Panc1 (cell line): ENCODE measurements around the gene ZNF778. TPM values are rescaled to one million over a fixed set of nuclear protein-coding genes. Genes with fewer than 3 reads are reported as not detected.

Experiments used
- ATAC-seq: fragments of 200-7000 bp; cut with Tn5 transposase; 2 replicates; pipeline ENCODE4 v1.9.1; 2020; ENCODE audit warnings: mild to moderate bottlenecking, moderate library complexity
- BruUV-seq: library from RNA; stranded (reverse); fragments of 400-500 nt; replicated peaks from 2 replicates; lab custom pipeline; 2021; lab: Mats Ljungman, UMichigan
- CTCF ChIA-PET: fragments of 300-600 bp; sonication (Branson Sonifier 250); formaldehyde crosslinking; loops from one replicate; lab custom pipeline; 2022; ENCODE audit warnings: antibody characterized with exemption; lab: Charles Lee
- POLR2A ChIA-PET: fragments of 300-600 bp; sonication (Branson Sonifier 250); formaldehyde crosslinking; loops from one replicate; lab custom pipeline; 2022; ENCODE audit warnings: antibody characterized with exemption; lab: Charles Lee
- DNase-seq: peaks from one replicate; pipeline ENCODE4 v3.0.0-alpha.2; 2010; ENCODE audit warnings: low read depth, low spot score
- H3K27ac ChIP-seq: 2 replicates; pipeline ENCODE4 v1.5.1; 2011; ENCODE audit warnings: mild to moderate bottlenecking, low read length, inconsistent platforms
- H3K27me3 ChIP-seq: fragments of 200-500 bp; sonication (Bioruptor generic); 2 replicates; pipeline ENCODE4 v1.6.0; 2014; ENCODE audit warnings: low read length, inconsistent platforms; ENCODE audit not compliant: control insufficient read depth, insufficient read depth
- H3K36me3 ChIP-seq: fragments of 200-500 bp; sonication (Bioruptor generic); 2 replicates; pipeline ENCODE4 v1.5.1; 2014; ENCODE audit warnings: inconsistent platforms, mild to moderate bottlenecking, low read length, moderate library complexity; ENCODE audit not compliant: control insufficient read depth, insufficient read depth
- H3K4me1 ChIP-seq: 2 replicates; pipeline ENCODE4 v1.5.1; 2011; ENCODE audit warnings: inconsistent platforms, mild to moderate bottlenecking, low read length, moderate library complexity; ENCODE audit not compliant: control insufficient read depth, insufficient read depth
- H3K4me3 ChIP-seq, 2 experiments: 2 replicates each; pipeline ENCODE4 v1.5.1; 2011 to 2012; ENCODE audit warnings: low read depth in 2 of 2, low read length in 2 of 2, mild to moderate bottlenecking in 2 of 2, inconsistent platforms in 1 of 2, moderate library complexity in 1 of 2
- H3K9me3 ChIP-seq: fragments of 200-500 bp; sonication (Bioruptor generic); 2 replicates; pipeline ENCODE4 v1.5.1; 2014; ENCODE audit warnings: low read depth, mild to moderate bottlenecking, inconsistent platforms, low read length, moderate library complexity; ENCODE audit not compliant: control insufficient read depth, insufficient read depth
- CTCF ChIP-seq: fragments of 450-650 bp; IDR thresholded peaks from 2 replicates; pipeline ENCODE4 v1.5.1; 2017; ENCODE audit warnings: mild to moderate bottlenecking
- POLR2AphosphoS5 ChIP-seq: IDR thresholded peaks from 2 replicates; pipeline ENCODE4 v1.6.1; 2012; ENCODE audit warnings: mild to moderate bottlenecking, low read depth, low read length, moderate library complexity
- REST ChIP-seq, 2 experiments: IDR thresholded peaks; 2 replicates each; pipeline ENCODE4 v1.6.1; 2011 to 2012; ENCODE audit warnings: low read depth in 2 of 2, control low read depth in 1 of 2, low read length in 1 of 2, mild to moderate bottlenecking in 1 of 2, moderate library complexity in 1 of 2; ENCODE audit not compliant: insufficient read depth in 1 of 2
- SIN3A ChIP-seq: IDR thresholded peaks from 2 replicates; pipeline ENCODE4 v1.6.1; 2012; ENCODE audit warnings: low read depth, mild to moderate bottlenecking, low read length, moderate library complexity, borderline replicate concordance; ENCODE audit not compliant: insufficient read depth
- TCF7L2 ChIP-seq: IDR thresholded peaks from 2 replicates; pipeline ENCODE4 v1.6.1; 2011; ENCODE audit warnings: mild to moderate bottlenecking, low read depth, low read length, inconsistent platforms
- in situ Hi-C: cut with HindIII; loops from 2 replicates; pipeline ENCODE4 v1.10.0; 2016; ENCODE audit warnings: low sequenced_read_pairs, low pct_unique_long_range_greater_than_20kb
- intact Hi-C: fragments of 100-400 bp; cut with micrococcal nuclease; formaldehyde crosslinking; loops from one replicate; pipeline ENCODE4 v1.10.0; 2022; ENCODE audit not compliant: unreplicated experiment
- total RNA-seq: library from RNA; stranded (reverse); gene quantifications from one replicate; pipeline ENCODE4 v1.2.1, GENCODE V29; 2021; ENCODE audit not compliant: unreplicated experiment

The ZNF778 gene
- total RNA-seq, 1 experiment from 2014 or later = 15.0 TPM

- no peaks in the 10 kb centered on the region for H3K4me1 ChIP-seq
- no peaks in the 10 kb centered on the region for H3K9me3 ChIP-seq
- intact Hi-C loops = no loop called here
- H3K27me3 ChIP-seq = no peaks in the 10 kb centered on the region
- H3K36me3 ChIP-seq = no peaks in the 10 kb centered on the region; the same call in 1 of the 2 replicates
- in situ Hi-C loops = no loop called here
- CTCF ChIA-PET = no interaction called here
- no peak overlapping the region for H3K27ac ChIP-seq
- TF ChIP-seq REST (IDR thresholded peaks at IDR 0.05; ENCODE audit: insufficient read depth in 1 of 2, low read depth in 2 of 2, low read length in 1 of 2) = no peak
- TF ChIP-seq TCF7L2 = no peak
- TF ChIP-seq POLR2AphosphoS5 = no peak
- no peak for TF ChIP-seq CTCF
- TF ChIP-seq SIN3A = no peak
- BruUV-seq = no TSS peak
- H3K4me3 ChIP-seq = no peak overlapping the region
- DNase-seq (no peak), ATAC-seq (no peak)
- POLR2A ChIA-PET = no interaction called here
Measured at GRCh38 chr16:89189358-89190025, 28.0 kb upstream of the ZNF778 start.

- TF ChIP-seq POLR2AphosphoS5 = no peak
- TF ChIP-seq REST (IDR thresholded peaks at IDR 0.05; ENCODE audit: insufficient read depth in 1 of 2, low read depth in 2 of 2, low read length in 1 of 2) = no peak
- no peak for TF ChIP-seq CTCF
- no peak for TF ChIP-seq SIN3A
- TF ChIP-seq TCF7L2 = no peak
- Histone ChIP-seq H3K9me3 (no peaks in the 10 kb centered on the region), H3K4me3 (no peak overlapping the region), H3K36me3 (no peaks in the 10 kb centered on the region; the same call in 1 of the 2 replicates), H3K27ac (no peak overlapping the region), H3K4me1 (no peaks in the 10 kb centered on the region), H3K27me3 (no peaks in the 10 kb centered on the region)
- ATAC-seq (no peak), DNase-seq (no peak)
- ChIA-PET POLR2A (no interaction called here), CTCF (no interaction called here)
- intact Hi-C loops (no loop called here), in situ Hi-C loops (no loop called here)
- BruUV-seq = no TSS peak
Measured at GRCh38 chr16:89190150-89190958, 27.1 kb upstream of the ZNF778 start.
